OCI-LY3 (cell line): ENCODE measurements around the gene TBX5.

ENCODE experiments used
- EZH2phosphoT487 ChIP-seq: fragments of 200-600 bp; shearing (Covaris generic); IDR thresholded peaks from 2 replicates; pipeline ENCODE4 v1.6.1; 2018; ENCODE audit warnings: antibody characterized with exemption, mixed run types, low read depth
- TF ChIP-seq, protein P1 (sequence below): fragments of 200-600, 300-600 bp; sonication (generic); IDR thresholded peaks from 2 replicates; pipeline ENCODE4 v1.5.1; 2014; ENCODE audit warnings: antibody characterized with exemption, low read length, low read depth

DNA sequence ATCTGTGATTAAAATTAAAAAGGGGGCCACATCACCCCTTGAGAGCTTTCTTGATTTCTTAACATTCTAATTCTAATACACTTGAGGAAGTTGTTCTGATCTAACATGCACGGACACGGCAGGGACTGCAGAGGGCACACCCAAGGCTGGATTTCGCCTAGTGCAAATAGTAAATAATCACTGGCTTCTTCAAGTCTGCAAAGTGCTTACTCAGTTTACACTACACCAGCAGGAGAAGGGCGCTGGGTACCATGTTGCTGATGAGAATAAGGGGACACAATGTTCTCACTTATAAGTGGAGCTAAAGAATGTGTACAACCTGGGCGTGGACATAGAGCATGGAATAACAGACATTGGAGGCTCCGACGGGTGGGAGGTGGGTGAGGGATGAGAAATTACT lies 34.2 kb downstream of the TBX5 start:
- TF ChIP-seq, protein P1, sequence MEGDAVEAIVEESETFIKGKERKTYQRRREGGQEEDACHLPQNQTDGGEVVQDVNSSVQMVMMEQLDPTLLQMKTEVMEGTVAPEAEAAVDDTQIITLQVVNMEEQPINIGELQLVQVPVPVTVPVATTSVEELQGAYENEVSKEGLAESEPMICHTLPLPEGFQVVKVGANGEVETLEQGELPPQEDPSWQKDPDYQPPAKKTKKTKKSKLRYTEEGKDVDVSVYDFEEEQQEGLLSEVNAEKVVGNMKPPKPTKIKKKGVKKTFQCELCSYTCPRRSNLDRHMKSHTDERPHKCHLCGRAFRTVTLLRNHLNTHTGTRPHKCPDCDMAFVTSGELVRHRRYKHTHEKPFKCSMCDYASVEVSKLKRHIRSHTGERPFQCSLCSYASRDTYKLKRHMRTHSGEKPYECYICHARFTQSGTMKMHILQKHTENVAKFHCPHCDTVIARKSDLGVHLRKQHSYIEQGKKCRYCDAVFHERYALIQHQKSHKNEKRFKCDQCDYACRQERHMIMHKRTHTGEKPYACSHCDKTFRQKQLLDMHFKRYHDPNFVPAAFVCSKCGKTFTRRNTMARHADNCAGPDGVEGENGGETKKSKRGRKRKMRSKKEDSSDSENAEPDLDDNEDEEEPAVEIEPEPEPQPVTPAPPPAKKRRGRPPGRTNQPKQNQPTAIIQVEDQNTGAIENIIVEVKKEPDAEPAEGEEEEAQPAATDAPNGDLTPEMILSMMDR = no peak
- no peak for TF ChIP-seq EZH2phosphoT487
